Activated T-helper 1 cell treated with Interleukin-2 at 50 U/mL for 16 hours (primary cell): ENCODE data around the gene RPL23.

Experiments used
- DNase-seq: peaks from one replicate; pipeline ENCODE4 v3.0.0-alpha.2; 2020; ENCODE audit warnings: low read depth

RPL23 gene

DNA sequence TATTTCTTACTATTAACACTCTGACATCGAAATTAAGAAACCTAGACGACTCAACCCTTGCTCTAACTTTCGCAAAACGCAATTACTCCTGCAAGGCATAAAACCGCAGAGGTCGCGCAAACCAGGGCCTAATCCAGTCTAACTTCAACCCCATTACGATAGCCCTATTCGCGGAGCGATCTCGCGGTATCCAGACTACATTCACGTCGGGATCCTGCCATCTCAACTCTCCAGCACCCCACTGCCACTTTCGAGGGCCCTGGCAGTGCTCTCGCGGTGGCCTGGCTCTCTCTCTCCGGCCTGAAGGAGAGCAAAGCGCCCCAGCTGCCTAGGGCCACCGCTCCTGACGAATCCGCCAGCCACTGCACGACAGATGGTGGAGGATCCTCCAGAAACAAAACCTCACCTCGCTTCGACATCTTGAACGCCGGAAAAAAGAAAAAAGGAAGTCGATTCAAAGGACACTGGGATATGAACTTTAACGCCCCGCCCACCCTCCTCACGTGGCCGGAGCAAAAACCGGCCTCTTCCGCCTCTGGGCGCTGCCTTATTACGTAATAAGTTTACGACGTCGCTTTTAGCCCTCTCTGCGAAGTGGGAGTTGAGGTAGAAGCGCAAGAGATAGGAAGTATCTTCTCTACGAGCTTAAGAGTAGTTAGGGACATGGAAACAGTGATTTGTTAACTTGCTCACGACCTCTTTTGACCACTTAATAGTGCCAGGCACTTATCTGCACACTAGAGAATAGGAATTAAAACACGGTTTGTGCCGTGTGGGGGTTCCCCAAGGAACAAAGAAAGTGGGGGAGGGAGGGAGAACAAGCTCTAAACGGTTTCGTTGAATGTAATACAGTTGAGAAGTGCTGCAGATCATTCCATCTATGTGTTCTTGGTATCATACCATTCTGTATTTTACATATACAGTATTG is at the start of gene RPL23:
RPL23 (minus strand) TSS at position 430 of the 928 bp plus-strand sequence; CDS start at position 419, 11 bp downstream.
- peak; percentile 78 for DNase-seq

DNA sequence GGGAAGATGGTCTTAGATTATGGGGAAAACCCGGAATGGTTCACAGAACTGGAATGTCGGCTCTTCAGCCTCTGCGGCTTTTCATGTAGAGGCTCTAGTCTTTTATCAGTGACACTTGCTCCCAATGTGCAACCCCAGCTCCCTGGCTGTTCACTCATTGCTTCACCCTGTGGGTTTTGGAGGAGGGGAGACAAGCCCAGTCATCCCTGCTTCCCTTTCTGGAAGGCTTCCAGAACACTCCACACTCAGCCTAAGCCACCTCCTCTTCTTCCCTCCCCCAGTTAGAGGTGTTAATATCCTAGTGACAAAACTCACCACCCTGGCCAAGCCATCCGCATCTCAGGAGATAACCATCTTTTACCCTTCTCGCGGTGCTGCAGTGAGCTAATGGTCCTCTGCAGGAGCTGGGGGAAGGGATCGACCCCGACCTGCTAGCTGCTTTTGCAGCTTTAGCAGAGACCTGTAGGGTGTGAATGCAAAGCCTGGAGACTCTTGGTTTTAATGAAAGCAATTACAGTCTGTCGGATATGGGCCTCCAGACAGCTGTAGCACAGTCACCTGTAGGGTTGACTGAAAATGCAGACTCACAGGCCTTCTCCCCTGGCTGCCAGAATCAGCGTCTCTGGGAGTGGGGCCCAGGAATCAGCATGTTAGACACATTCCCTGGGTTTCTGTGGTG is 47.6 kb upstream of the RPL23 start:
- no peak for DNase-seq

DNA sequence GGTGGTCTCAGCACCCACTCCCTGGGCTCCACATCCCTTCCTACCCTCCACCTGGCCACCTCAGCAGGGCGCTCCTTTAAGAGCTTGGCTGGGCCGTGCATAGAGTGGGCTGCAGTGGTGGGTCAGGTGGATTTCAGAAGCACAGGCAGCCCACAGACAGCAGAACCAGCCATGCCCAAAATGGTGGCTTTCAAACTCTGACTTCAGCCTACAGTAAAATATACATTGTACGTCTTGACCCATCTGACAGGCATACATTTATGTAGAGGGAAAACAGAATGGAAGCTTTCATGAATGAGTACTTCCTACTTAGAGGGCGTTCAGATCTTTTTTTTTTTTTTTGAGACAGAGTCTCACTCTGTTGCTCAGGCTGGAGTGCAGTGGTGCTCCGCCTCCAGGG is 45.9 kb upstream of the RPL23 start:
- DNase-seq, result no peak

GRCh38 chr17:38898812-38899348 is 45.4 kb upstream of the RPL23 start:
- peak; percentile 73 for DNase-seq

DNA sequence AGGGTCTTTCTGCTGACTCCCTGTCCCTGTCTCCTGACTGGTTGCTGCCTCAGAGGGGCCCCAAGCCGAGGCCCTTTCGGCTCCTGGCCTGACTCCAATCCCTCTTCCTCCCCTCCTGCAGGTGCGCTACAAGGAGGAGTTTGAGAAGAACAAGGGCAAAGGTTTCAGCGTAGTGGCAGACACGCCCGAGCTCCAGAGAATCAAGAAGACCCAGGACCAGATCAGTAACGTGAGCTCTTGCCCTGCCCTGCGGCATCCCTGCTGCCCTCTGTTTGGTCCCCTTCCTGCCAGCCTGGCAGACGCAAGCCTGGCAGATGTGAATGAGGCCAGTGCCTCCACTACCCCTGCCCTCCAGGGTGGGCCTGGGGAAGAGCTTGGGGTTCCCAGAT is 44.8 kb upstream of the RPL23 start:
- no peak for DNase-seq

- DNase-seq, result no peak
Observed at GRCh38 chr17:38897671-38898290, 44.3 kb upstream of the RPL23 start.

- DNase-seq, result no peak
Observed at GRCh38 chr17:38897176-38897575, 43.7 kb upstream of the RPL23 start.

- no peak for DNase-seq
Observed at GRCh38 chr17:38896346-38896954, 42.9 kb upstream of the RPL23 start.

GRCh38 chr17:38894276-38894675 is 40.8 kb upstream of the RPL23 start:
- no peak for DNase-seq

DNA sequence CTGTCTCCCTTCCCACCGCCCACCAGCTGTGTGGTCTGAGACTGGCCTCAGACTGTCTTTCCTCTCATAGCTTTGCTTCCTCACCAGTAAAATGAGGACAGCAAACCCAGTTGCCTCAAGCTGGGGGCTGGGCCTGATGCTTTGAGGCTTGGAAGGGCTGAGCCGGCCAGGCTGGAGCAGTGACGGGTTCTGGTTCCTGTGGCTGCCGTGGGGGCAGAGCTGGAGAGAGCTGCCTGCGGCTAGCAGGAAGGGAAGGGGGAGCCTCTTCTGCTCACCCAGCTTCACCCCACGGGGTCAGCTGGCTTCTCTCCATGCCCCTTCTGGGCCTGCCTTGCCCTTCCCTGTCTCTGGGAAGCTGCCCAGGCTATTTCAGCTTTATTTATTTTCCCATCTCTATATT is 40.1 kb upstream of the RPL23 start:
- no peak for DNase-seq

- DNase-seq, result no peak
Observed at GRCh38 chr17:38893113-38893512, 39.6 kb upstream of the RPL23 start.

DNA sequence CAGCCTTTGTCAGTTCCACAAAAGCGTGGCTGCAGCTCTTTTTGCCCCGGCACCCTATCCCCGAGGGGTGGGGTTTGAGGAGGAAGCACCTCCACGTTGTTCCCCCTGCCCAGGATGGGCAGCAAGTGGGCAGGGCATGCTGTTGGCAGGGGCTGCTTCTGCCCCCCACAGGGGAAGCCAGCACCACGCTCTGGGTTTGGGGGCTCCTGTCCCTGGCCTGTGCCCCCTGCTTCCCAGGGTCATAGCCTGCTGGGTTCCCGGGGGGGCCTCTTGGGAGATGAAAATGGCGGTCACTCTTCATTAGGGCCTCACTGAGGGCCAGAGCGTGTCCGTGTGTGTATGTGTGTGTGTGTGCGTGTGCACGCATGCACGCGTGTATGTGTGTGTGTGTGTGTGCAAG is 39.1 kb upstream of the RPL23 start:
- DNase-seq, result no peak

DNA sequence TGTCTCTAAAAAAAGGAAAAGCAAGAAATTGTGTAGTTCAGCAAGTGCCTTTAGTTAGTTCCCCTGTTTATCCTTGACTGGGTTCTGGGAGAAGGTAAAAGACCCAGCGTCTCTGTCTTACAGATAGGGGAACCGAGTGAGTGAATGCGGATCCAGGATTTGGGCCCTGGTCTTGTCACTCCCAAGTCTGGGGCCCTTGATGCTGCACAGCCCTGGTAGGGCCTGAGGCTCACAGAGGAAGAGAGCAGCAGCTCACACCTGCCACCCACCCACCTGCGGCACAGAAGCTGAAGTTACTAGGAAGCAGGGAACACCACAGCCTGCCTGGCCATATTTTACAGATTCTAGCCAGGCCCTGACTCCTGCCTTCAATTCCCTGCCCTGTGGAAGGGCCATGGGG is 38.6 kb upstream of the RPL23 start:
- no peak for DNase-seq

GRCh38 chr17:38891441-38891840 is 37.9 kb upstream of the RPL23 start:
- no peak for DNase-seq

DNA sequence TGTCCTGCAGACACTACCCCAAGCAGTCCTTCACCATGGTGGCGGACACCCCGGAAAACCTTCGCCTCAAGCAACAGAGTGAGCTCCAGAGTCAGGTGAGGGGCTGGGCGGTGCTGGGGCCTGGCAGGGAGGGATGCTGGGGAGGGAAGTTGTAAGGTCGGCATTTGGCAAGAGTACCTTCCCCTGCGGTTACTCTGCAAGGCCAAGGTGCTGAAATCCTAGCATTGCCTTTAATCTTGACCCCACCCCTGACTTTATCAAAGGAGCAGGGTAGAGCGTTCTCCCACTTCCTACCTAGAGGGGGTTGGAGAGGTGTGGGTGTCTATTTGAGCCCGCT is 36.9 kb upstream of the RPL23 start:
- no peak for DNase-seq

DNA sequence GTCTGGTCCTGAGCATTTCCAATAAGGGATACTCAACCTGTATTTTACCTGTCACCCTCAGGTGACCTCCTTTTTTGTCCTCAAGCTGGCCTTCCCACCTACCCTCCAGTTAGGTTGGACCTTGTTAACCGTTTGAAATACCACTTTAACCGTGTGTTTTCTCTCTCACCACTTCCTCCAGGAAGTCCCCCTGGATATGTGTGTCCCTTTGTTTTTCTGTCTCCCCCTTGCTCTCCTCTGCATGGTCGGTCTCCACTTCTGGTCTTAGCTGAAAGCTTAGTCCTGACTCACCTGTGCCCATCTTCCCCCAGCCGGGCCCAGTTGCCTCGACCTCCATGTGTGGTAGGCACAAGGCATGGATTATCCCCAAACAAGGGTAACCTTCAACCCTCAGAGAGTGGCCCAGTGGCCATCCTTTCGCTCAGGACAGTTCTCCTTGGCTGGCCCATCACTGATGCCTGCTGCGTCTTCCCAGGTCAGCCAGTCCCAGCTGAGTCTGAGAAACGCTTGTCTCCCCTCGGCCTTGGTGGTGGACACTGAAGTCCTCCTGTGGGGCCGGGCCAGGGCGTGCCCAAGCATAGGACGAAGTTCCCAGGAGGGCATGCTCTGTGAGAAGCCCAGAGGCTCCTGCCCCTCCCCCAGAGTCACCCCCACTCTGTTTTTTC is 36.4 kb upstream of the RPL23 start:
- no peak for DNase-seq

GRCh38 chr17:38888842-38889241 is 35.3 kb upstream of the RPL23 start:
- no peak for DNase-seq

DNA sequence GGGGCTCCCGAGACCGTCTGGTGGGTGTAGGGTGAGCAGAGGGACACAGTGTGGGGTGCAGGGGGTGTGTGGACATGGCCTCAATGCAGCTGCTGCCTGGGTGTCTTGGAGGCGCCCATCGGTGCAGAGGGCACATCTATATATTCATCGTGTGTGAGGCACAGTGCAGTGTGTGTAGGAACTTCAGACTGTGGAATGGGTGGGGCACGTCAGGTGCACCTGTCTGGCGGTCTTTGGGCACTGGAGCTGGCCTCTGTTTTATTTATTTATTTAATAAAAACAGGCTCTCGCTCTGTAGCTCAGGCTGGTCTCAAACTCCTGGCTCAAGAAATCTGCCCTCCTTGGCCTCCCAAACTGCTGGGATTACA is 33.1 kb upstream of the RPL23 start:
- no peak for DNase-seq

- DNase-seq, result no peak
Observed at GRCh38 chr17:38885728-38886642, 32.5 kb upstream of the RPL23 start.

DNA sequence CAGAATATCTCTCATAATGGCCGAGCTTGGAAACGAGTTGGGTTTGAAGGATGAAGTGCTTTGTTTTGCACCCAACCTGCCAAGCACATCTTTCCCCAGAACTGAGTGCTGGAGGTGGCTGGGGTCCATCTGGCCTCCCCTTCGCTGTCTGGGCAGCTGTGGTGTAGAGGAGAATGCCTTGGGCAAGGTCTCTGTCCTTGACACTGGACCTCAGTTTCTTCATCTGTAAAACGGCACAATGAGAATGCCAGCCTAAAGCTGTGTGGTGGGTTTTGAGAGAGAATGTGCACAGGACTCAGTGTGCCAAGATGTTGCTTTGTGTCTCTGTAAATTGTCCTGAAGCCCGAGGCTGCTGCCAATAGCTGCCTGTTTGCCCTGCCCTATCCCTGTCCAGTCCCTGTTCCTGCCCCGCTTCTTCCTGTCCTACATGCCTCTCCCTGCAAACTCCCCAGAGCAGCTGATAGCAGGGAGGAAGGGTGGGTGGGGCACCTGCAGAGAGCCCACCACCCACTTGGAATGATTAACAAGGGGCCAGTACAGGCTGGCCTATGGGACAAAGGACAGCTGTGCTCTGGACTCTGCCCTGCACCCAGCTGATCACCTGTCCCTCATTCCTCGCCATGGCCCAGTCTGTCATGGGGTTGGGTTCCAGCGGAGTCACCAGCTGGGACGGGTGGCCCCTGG is 31.7 kb upstream of the RPL23 start:
- DNase-seq, result no peak
